WERI-Rb-1 (cell line): ENCODE measurements around the gene MTM1.

ENCODE experiments used
- DNase-seq: peaks from one replicate; pipeline ENCODE4 v3.0.0-alpha.2; 2020
- H3K27ac ChIP-seq: fragments of 250-450 bp; sonication (Bioruptor Pico); 2 replicates; pipeline ENCODE4 v1.5.1; 2020; ENCODE audit warnings: mild to moderate bottlenecking, moderate library complexity
- H3K27me3 ChIP-seq: fragments of 250-450 bp; sonication (Bioruptor Pico); 2 replicates; pipeline ENCODE4 v1.5.1; 2021; ENCODE audit warnings: mild to moderate bottlenecking, low read depth, moderate library complexity; ENCODE audit not compliant: insufficient read depth, severe bottlenecking
- H3K36me3 ChIP-seq: fragments of 250-450 bp; sonication (Bioruptor Pico); 2 replicates; pipeline ENCODE4 v1.5.1; 2020; ENCODE audit warnings: mild to moderate bottlenecking, moderate library complexity
- H3K4me3 ChIP-seq: 2 replicates; pipeline ENCODE4 v1.5.1; 2011; ENCODE audit warnings: low read depth, mild to moderate bottlenecking, control low read depth, low read length
- H3K9me3 ChIP-seq: fragments of 250-450 bp; sonication (Bioruptor Pico); 2 replicates; pipeline ENCODE4 v1.5.1; 2021; ENCODE audit warnings: mild to moderate bottlenecking, moderate library complexity; ENCODE audit not compliant: severe bottlenecking
- TF ChIP-seq, protein P1 (sequence below): IDR thresholded peaks from 2 replicates; pipeline ENCODE4 v1.5.1; 2011; ENCODE audit warnings: low read depth, mild to moderate bottlenecking, control low read depth, inconsistent platforms, low read length

The MTM1 gene

DNA sequence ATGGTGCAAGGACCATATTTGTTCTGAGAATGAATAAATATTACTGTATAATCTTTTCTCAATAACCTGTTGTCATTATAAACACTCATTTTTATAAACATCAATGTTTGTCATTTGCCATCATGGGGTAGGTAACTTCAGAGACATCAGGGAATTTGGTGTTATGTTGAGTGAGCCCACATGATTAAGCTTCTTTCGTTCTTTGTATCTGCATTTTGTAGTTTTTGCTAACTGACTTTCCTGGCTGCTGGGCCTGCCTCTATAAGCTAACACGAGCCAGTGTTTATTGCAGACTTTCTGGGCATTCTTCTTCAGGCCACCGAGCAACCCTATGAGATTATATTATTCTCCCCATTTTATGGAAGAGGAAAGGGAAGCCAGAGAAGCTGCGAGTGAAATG is 76.0 kb downstream of the MTM1 start:
- Histone ChIP-seq H3K27me3 (no peaks in the 10 kb centered on the region), H3K9me3 (no peaks in the 10 kb centered on the region), H3K36me3 (no peaks in the 10 kb centered on the region), H3K4me3 (no peak overlapping the region), H3K27ac (no peak overlapping the region)
- no peak for DNase-seq
- TF ChIP-seq, protein P1, sequence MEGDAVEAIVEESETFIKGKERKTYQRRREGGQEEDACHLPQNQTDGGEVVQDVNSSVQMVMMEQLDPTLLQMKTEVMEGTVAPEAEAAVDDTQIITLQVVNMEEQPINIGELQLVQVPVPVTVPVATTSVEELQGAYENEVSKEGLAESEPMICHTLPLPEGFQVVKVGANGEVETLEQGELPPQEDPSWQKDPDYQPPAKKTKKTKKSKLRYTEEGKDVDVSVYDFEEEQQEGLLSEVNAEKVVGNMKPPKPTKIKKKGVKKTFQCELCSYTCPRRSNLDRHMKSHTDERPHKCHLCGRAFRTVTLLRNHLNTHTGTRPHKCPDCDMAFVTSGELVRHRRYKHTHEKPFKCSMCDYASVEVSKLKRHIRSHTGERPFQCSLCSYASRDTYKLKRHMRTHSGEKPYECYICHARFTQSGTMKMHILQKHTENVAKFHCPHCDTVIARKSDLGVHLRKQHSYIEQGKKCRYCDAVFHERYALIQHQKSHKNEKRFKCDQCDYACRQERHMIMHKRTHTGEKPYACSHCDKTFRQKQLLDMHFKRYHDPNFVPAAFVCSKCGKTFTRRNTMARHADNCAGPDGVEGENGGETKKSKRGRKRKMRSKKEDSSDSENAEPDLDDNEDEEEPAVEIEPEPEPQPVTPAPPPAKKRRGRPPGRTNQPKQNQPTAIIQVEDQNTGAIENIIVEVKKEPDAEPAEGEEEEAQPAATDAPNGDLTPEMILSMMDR: no peak

DNA sequence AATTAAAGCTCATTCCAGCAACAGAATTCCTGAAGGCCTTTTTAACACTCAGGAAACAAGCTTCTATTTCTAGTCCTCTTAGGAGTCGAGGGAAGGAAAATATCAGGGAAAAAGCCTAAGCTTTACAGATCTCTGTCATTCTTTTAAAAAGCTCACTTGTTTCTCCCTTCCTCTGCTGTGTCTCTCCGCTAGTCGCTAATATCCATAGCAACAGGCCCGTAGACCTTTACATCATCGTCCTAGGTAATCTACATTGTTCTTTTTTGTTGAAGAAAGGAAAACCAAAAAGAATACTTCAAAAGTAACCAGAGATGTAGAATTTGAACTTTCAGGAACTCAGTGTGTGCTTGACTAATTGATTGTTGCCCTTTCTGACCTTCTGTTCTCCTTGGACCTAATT is 78.9 kb downstream of the MTM1 start:
- no peak for DNase-seq
- Histone ChIP-seq H3K9me3 (no peaks in the 10 kb centered on the region), H3K27ac (no peak overlapping the region), H3K4me3 (no peak overlapping the region), H3K27me3 (no peaks in the 10 kb centered on the region), H3K36me3 (no peaks in the 10 kb centered on the region)
- TF ChIP-seq, protein P1: no peak

DNA sequence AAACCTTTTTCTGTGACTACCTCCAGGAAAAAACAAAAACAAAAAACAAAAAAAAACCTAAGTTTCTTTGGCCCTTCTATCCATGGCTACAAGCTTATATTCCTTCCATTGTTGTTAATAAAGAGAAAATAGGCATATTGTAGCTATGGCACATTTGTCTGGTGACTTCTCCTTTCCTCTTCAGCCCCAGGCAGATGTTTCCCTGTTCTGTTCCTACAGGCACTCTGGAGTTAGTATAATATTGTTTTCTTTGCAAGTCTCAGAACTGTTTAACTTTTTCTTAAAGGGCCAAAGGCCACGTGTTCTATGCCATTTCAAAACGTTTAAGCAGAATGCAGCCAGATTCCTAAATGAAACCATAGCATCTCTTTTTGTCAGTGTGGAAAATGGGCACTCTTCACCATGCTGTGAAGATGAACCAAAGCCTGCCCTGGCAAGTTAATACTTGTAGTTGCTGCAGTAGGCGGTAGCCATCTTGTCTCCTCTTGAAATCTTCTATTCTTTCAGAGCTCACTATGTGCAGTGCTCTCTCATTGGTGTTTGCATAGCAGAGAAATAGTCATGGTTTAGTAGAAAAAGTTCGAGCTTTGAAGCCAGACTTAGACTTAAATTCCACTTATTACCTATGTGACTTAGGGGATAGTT is 80.0 kb downstream of the MTM1 start:
- no peaks in the 10 kb centered on the region for H3K27me3 ChIP-seq
- TF ChIP-seq, protein P1: no peak
- DNase-seq: no peak

DNA sequence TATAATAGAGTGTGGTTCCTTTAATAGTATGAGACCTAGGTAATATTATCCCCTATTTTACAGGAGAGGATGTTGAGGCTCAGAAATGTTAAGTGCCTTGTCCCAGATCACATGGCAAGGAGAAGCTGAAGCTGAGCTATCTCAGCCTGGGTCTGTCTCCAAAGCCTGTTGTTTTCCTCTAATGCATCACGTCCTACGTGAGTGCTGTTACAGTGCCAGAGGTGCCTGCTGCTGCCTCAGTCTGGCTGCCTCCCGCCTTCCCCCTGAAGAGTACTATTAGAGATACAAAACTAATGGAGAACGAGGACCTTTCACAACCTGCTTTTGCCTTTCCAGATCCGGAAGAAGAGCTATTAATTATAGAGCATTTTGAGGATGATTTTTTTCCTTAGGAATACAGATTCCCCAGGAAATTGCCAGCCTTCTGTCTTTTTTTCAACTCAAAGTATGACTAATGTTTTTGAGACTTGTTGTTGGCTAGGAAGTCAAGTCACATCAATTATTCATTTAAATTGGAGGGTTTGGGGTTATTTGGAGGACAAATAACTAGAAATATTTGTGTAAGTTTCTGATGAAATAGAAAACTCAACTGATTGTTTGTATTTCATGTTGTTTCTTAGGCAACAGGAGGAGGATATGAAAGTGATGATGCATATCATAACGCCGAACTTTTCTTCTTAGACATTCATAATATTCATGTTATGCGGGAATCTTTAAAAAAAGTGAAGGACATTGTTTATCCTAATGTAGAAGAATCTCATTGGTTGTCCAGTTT is 80.9 kb downstream of the MTM1 start:
- Histone ChIP-seq H3K4me3 (no peak overlapping the region), H3K36me3 (no peaks in the 10 kb centered on the region), H3K9me3 (no peaks in the 10 kb centered on the region), H3K27ac (no peak overlapping the region), H3K27me3 (no peaks in the 10 kb centered on the region)
- TF ChIP-seq, protein P1: no peak
- no peak for DNase-seq

More for the DNA sequence above, 80.0 kb downstream of the MTM1 start:
- no peak overlapping the region for H3K4me3 ChIP-seq
- H3K9me3 ChIP-seq: no peaks in the 10 kb centered on the region
- H3K36me3 ChIP-seq: no peaks in the 10 kb centered on the region
- no peak overlapping the region for H3K27ac ChIP-seq

DNA sequence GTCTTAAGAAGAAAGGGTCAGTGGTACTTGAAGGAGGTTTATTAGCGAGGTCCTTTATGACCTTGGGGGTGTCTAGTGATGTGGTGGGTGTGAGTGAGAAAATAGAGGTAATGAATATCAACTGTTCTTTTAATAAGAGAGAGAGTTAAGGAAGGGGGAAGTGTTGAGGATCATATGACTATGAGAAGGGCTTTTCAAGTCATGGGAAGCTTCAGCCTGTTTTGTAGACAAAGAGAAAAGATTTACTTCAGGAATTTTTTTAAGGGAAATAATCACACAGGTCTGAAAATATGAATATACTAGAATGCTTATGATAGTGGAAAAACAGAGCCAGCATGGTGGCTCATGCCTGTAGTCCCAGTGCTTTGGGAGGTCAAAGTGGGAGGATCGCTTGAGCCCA is 83.5 kb downstream of the MTM1 start:
- no peak overlapping the region for H3K27ac ChIP-seq
- DNase-seq: no peak
- TF ChIP-seq, protein P1: no peak
- H3K36me3 ChIP-seq: no peaks in the 10 kb centered on the region
- H3K4me3 ChIP-seq: no peak overlapping the region
- H3K9me3 ChIP-seq: no peaks in the 10 kb centered on the region
- no peaks in the 10 kb centered on the region for H3K27me3 ChIP-seq
